ENCODE data around the gene TK1. TPM values are rescaled to one million over a fixed set of nuclear protein-coding genes. Genes with fewer than 3 reads are reported as not detected.
A peak's percentile ranks its signal among the peaks of the same experiment; 100 is the strongest.

Gene TK1
- polyA plus RNA-seq, 4 donors = 6.9 to 60.6 (median 14.4) TPM

- 22 to 35% (median 26%) methylated on average over 32 to 52 of the region's 52 CpGs for WGBS, 3 donors
- DNase-seq = no peak
- Histone ChIP-seq H3K27ac (ENCODE audit: low read depth in 1 of 3, low read length in 2 of 3) (no peak within 1 kb of the TSS), H3K9me3 (ENCODE audit: control insufficient read depth in 2 of 2, insufficient read depth in 1 of 2, low read depth in 1 of 2, low read length in 1 of 2) (no peaks in the 10 kb centered on the region), H3K4me1 (ENCODE audit: control insufficient read depth in 3 of 3, insufficient read depth in 2 of 3, low read depth in 1 of 3, low read length in 2 of 3) (peaks cover 0 to 4% (median 0%) of the 10 kb centered on the region in 3 donors), H3K36me3 (ENCODE audit: control insufficient read depth in 3 of 3, insufficient read depth in 2 of 3, low read depth in 1 of 3, low read length in 3 of 3) (no peaks in the 10 kb centered on the region), H3K4me3 (ENCODE audit: low read depth in 1 of 3, low read length in 3 of 3) (no peak within 1 kb of the TSS), H3K27me3 (ENCODE audit: control insufficient read depth in 3 of 3, insufficient read depth in 3 of 3, low read length in 3 of 3) (peaks cover 2 to 42% (median 24%) of the 10 kb centered on the region in 3 donors)
- no peak for FAIRE-seq
These were observed 44.4 kb upstream of the TK1 start, which contains the start of gene TMEM235 for GRCh38 chr17:78230996-78231935. Gene TMEM235 (plus strand): TSS chr17:78231631. CDS start chr17:78232024, 393 bp downstream.

- no peak for DNase-seq
These were observed 43.6 kb upstream of the TK1 start for GRCh38 chr17:78230252-78230962.

GRCh38 chr17:78228176-78228575 is 41.3 kb upstream of the TK1 start:
- no peak overlapping the region for H3K27ac ChIP-seq (ENCODE audit: low read depth in 1 of 3, low read length in 2 of 3)
- H3K9me3 ChIP-seq (ENCODE audit: control insufficient read depth in 2 of 2, insufficient read depth in 1 of 2, low read depth in 1 of 2, low read length in 1 of 2) = no peaks in the 10 kb centered on the region
- FAIRE-seq (no peak), DNase-seq (no peak)
- H3K4me1 ChIP-seq (ENCODE audit: control insufficient read depth in 3 of 3, insufficient read depth in 2 of 3, low read depth in 1 of 3, low read length in 2 of 3) = peaks cover 0 to 4% (median 0%) of the 10 kb centered on the region in 3 donors
- 77 to 88% (median 82%) methylated on average over 4 of the region's 4 CpGs for WGBS, 3 donors
- H3K4me3 ChIP-seq (ENCODE audit: low read depth in 1 of 3, low read length in 3 of 3) = no peak overlapping the region
- peaks cover 0 to 18% (median 0%) of the 10 kb centered on the region in 3 donors for H3K36me3 ChIP-seq (ENCODE audit: control insufficient read depth in 3 of 3, insufficient read depth in 2 of 3, low read depth in 1 of 3, low read length in 3 of 3)
- peaks cover 2 to 38% (median 24%) of the 10 kb centered on the region in 3 donors for H3K27me3 ChIP-seq (ENCODE audit: control insufficient read depth in 3 of 3, insufficient read depth in 3 of 3, low read length in 3 of 3)

More at GRCh38 chr17:78230252-78230962, 43.6 kb upstream of the TK1 start:
- H3K4me3 ChIP-seq (ENCODE audit: low read depth in 1 of 3, low read length in 3 of 3) = no peak overlapping the region
- H3K27ac ChIP-seq (ENCODE audit: low read depth in 1 of 3, low read length in 2 of 3) = no peak overlapping the region
- H3K36me3 ChIP-seq (ENCODE audit: control insufficient read depth in 3 of 3, insufficient read depth in 2 of 3, low read depth in 1 of 3, low read length in 3 of 3) = no peaks in the 10 kb centered on the region
- H3K4me1 ChIP-seq (ENCODE audit: control insufficient read depth in 3 of 3, insufficient read depth in 2 of 3, low read depth in 1 of 3, low read length in 2 of 3) = peaks cover 0 to 4% (median 0%) of the 10 kb centered on the region in 3 donors
- WGBS, 3 donors = 8 to 45% (median 16%) methylated on average over 13 of the region's 13 CpGs
- H3K9me3 ChIP-seq (ENCODE audit: control insufficient read depth in 2 of 2, insufficient read depth in 1 of 2, low read depth in 1 of 2, low read length in 1 of 2) = no peaks in the 10 kb centered on the region
- no peak for FAIRE-seq
- H3K27me3 ChIP-seq (ENCODE audit: control insufficient read depth in 3 of 3, insufficient read depth in 3 of 3, low read length in 3 of 3) = peaks cover 2 to 42% (median 24%) of the 10 kb centered on the region in 3 donors

- WGBS, 3 donors = 71 to 89% (median 76%) methylated on average over 10 of the region's 10 CpGs
- FAIRE-seq = no peak
- Histone ChIP-seq H3K27ac (ENCODE audit: low read depth in 1 of 3, low read length in 2 of 3) (no peak overlapping the region), H3K27me3 (ENCODE audit: control insufficient read depth in 3 of 3, insufficient read depth in 3 of 3, low read length in 3 of 3) (peaks cover 2 to 32% (median 19%) of the 10 kb centered on the region in 3 donors), H3K36me3 (ENCODE audit: control insufficient read depth in 3 of 3, insufficient read depth in 2 of 3, low read depth in 1 of 3, low read length in 3 of 3) (peaks cover 0 to 23% (median 0%) of the 10 kb centered on the region in 3 donors), H3K4me1 (ENCODE audit: control insufficient read depth in 3 of 3, insufficient read depth in 2 of 3, low read depth in 1 of 3, low read length in 2 of 3) (peaks cover 0 to 4% (median 0%) of the 10 kb centered on the region in 3 donors), H3K9me3 (ENCODE audit: control insufficient read depth in 2 of 2, insufficient read depth in 1 of 2, low read depth in 1 of 2, low read length in 1 of 2) (no peaks in the 10 kb centered on the region), H3K4me3 (ENCODE audit: low read depth in 1 of 3, low read length in 3 of 3) (no peak overlapping the region)
- DNase-seq = no peak
These were observed 40.6 kb upstream of the TK1 start for GRCh38 chr17:78227455-78227916.

- WGBS, 3 donors = 19 to 53% (median 40%) methylated on average over 20 of the region's 20 CpGs
- Histone ChIP-seq H3K36me3 (ENCODE audit: control insufficient read depth in 3 of 3, insufficient read depth in 2 of 3, low read depth in 1 of 3, low read length in 3 of 3) (peaks cover 0 to 23% (median 0%) of the 10 kb centered on the region in 3 donors), H3K4me1 (ENCODE audit: control insufficient read depth in 3 of 3, insufficient read depth in 2 of 3, low read depth in 1 of 3, low read length in 2 of 3) (peaks cover 0 to 4% (median 0%) of the 10 kb centered on the region in 3 donors), H3K9me3 (ENCODE audit: control insufficient read depth in 2 of 2, insufficient read depth in 1 of 2, low read depth in 1 of 2, low read length in 1 of 2) (no peaks in the 10 kb centered on the region), H3K27ac (ENCODE audit: low read depth in 1 of 3, low read length in 2 of 3) (no peak overlapping the region), H3K4me3 (ENCODE audit: low read depth in 1 of 3, low read length in 3 of 3) (no peak overlapping the region), H3K27me3 (ENCODE audit: control insufficient read depth in 3 of 3, insufficient read depth in 3 of 3, low read length in 3 of 3) (peaks cover 0 to 26% (median 14%) of the 10 kb centered on the region in 3 donors)
- DNase-seq = peak in 1 of 2 donors; percentile 28
- no peak for FAIRE-seq
These were observed 40.1 kb upstream of the TK1 start for GRCh38 chr17:78226759-78227454.

DNA sequence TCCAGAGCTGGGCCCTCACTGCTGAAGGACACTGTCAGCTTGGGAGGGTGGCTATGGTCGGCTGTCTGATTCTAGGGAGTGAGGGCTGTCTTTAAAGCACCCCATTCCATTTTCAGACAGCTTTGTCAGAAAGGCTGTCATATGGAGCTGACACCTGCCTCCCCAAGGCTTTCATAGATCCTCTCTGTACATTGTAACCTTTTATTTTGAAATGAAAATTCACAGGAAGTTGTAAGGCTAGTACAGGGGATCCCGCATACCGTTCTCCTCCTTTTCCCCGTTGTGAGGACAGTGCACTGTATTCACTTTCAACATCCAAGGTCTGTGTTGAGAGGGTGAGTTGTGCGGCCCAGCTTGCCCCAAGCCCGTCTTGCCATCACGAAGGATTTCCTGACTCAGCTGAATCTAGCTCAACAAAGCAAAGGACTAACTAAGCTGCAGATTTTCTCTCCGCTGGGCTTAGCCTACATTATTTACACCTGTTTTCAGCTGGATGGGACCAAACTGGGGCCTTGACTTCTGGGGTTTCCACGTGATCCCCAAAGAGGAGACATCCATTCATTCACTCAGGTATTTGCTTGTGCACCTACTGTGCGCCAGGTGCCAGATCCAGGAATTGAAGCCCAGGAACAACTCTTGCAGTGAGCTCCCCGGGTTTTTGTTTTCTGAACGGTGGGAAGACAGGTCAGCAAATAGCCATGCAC is 39.4 kb upstream of the TK1 start:
- H3K4me1 ChIP-seq (ENCODE audit: control insufficient read depth in 3 of 3, insufficient read depth in 2 of 3, low read depth in 1 of 3, low read length in 2 of 3) = no peaks in the 10 kb centered on the region
- H3K9me3 ChIP-seq (ENCODE audit: control insufficient read depth in 2 of 2, insufficient read depth in 1 of 2, low read depth in 1 of 2, low read length in 1 of 2) = no peaks in the 10 kb centered on the region
- H3K27ac ChIP-seq (ENCODE audit: low read depth in 1 of 3, low read length in 2 of 3) = no peak overlapping the region
- 68 to 80% (median 76%) methylated on average over 12 of the region's 12 CpGs for WGBS, 3 donors
- peaks cover 0 to 28% (median 0%) of the 10 kb centered on the region in 3 donors for H3K36me3 ChIP-seq (ENCODE audit: control insufficient read depth in 3 of 3, insufficient read depth in 2 of 3, low read depth in 1 of 3, low read length in 3 of 3)
- FAIRE-seq (no peak), DNase-seq (no peak)
- H3K4me3 ChIP-seq (ENCODE audit: low read depth in 1 of 3, low read length in 3 of 3) = no peak overlapping the region
- peaks cover 0 to 20% (median 10%) of the 10 kb centered on the region in 3 donors for H3K27me3 ChIP-seq (ENCODE audit: control insufficient read depth in 3 of 3, insufficient read depth in 3 of 3, low read length in 3 of 3)

- peaks cover 0 to 11% (median 1%) of the 10 kb centered on the region in 3 donors for H3K27me3 ChIP-seq (ENCODE audit: control insufficient read depth in 3 of 3, insufficient read depth in 3 of 3, low read length in 3 of 3)
- no peaks in the 10 kb centered on the region for H3K9me3 ChIP-seq (ENCODE audit: control insufficient read depth in 2 of 2, insufficient read depth in 1 of 2, low read depth in 1 of 2, low read length in 1 of 2)
- H3K4me3 ChIP-seq (ENCODE audit: low read depth in 1 of 3, low read length in 3 of 3) = no peak overlapping the region
- FAIRE-seq = no peak
- 94 to 97% (median 95%) methylated on average over 16 of the region's 16 CpGs for WGBS, 3 donors
- no peaks in the 10 kb centered on the region for H3K4me1 ChIP-seq (ENCODE audit: control insufficient read depth in 3 of 3, insufficient read depth in 2 of 3, low read depth in 1 of 3, low read length in 2 of 3)
- no peak overlapping the region for H3K27ac ChIP-seq (ENCODE audit: low read depth in 1 of 3, low read length in 2 of 3)
- no peak for DNase-seq
- H3K36me3 ChIP-seq (ENCODE audit: control insufficient read depth in 3 of 3, insufficient read depth in 2 of 3, low read depth in 1 of 3, low read length in 3 of 3) = peaks cover 0 to 34% (median 0%) of the 10 kb centered on the region in 3 donors
These were observed 38.4 kb upstream of the TK1 start for GRCh38 chr17:78225088-78225865.
